Activated CD4-positive, alpha-beta memory T cell treated with anti-CD3 and anti-CD28 coated beads, Interleukin-2, amount 10 ng/mL, durations not matched to agents 7 days and 5 days (primary cell): ENCODE data around the gene ABHD17C. TPM values are rescaled to one million over a fixed set of nuclear protein-coding genes. Genes with fewer than 3 reads are reported as not detected.

Experiments used
- CTCF ChIA-PET: fragments of 350-600 bp; sonication (Branson Sonifier 250); formaldehyde crosslinking; loops from one replicate; lab custom pipeline; 2021; ENCODE audit warnings: antibody characterized with exemption, inconsistent platforms; lab: Charles Lee
- POLR2A ChIA-PET: fragments of 350-600 bp; sonication (Branson Sonifier 250); formaldehyde crosslinking; loops from one replicate; lab custom pipeline; 2021; ENCODE audit warnings: antibody characterized with exemption; lab: Charles Lee
- DNase-seq: peaks from one replicate; pipeline ENCODE4 v3.0.0-alpha.2; 2020
- H3K27ac Mint-ChIP-seq: one replicate; pipeline ENCODE4 v1.8.0; 2021; ENCODE audit warnings: mild to moderate bottlenecking, mixed read lengths
- H3K27me3 Mint-ChIP-seq: one replicate; pipeline ENCODE4 v1.8.0; 2021; ENCODE audit warnings: mixed read lengths
- H3K36me3 Mint-ChIP-seq: one replicate; pipeline ENCODE4 v1.8.0; 2021; ENCODE audit warnings: low read depth, mixed read lengths
- H3K4me1 Mint-ChIP-seq: one replicate; pipeline ENCODE4 v1.8.0; 2021; ENCODE audit warnings: mixed read lengths
- H3K4me3 Mint-ChIP-seq: one replicate; pipeline ENCODE4 v1.8.0; 2021; ENCODE audit warnings: mild to moderate bottlenecking, mixed read lengths
- H3K9me3 Mint-ChIP-seq: one replicate; pipeline ENCODE4 v1.8.0; 2021; ENCODE audit warnings: mixed read lengths
- total RNA-seq, 2 experiments: library from RNA; stranded (reverse); gene quantifications; one replicate each; pipeline ENCODE4 v1.2.3, GENCODE V29; 2021

The ABHD17C gene
- total RNA-seq, 2 experiments from 2014 or later = 3.8 to 4.0 TPM

GRCh38 chr15:80777137-80777536 is 82.0 kb downstream of the ABHD17C start:
- H3K27ac Mint-ChIP-seq = no peak overlapping the region
- DNase-seq = no peak
- no peaks in the 10 kb centered on the region for H3K36me3 Mint-ChIP-seq
- ChIA-PET POLR2A (no interaction called here), CTCF (interaction anchor here (0.7 to 4.0 kb wide), 30 partner anchors 10 to 489 kb away, joined by 3 to 55 read pairs (median 5); partner anchors contain the start of gene ABHD17C)
- no peak overlapping the region for H3K4me3 Mint-ChIP-seq
- peaks cover 54% of the 10 kb centered on the region for H3K27me3 Mint-ChIP-seq
- peaks cover 13% of the 10 kb centered on the region for H3K4me1 Mint-ChIP-seq
- H3K9me3 Mint-ChIP-seq = no peaks in the 10 kb centered on the region

DNA sequence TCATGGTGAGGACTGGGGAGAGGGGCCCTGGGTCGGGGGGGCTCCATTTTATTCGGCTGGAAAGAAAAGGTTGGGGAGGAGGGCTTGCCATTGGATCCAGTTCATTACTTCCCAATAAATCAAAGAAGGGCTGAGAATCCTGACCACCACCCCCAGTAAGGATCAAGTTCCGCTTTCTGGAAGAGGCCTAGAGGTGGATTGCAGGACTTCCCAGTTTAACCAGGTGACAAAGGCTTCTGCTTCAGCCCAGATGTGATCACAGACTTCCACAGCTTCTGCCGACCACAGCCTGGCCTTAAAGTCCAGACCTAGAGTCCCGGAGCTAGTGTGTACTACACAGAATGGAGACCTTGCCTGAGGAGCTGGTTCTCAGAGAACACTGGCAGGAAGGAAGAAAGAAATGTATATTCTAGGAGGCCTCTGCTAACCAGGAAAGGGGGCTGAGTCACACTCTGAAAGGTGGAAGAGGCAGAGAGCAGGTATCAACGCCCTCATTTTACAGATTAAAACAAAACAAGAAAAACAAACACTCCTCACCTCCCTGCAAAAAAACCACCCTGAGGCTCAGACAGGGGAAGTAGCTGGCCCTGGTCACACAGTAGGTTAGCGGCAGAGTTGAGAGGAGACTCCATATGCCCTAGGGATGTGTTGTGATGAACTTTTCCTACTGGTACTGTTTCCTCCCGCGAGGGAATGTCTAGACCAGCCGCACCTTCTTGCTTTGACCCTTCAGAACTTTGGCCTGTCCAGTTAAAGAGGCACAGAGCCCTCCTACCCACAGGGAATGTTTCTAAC is 82.9 kb downstream of the ABHD17C start:
- Mint-ChIP-seq H3K36me3 (no peaks in the 10 kb centered on the region), H3K4me3 (no peak overlapping the region), H3K9me3 (no peaks in the 10 kb centered on the region), H3K27me3 (peaks cover 59% of the 10 kb centered on the region), H3K27ac (no peak overlapping the region), H3K4me1 (peaks cover 13% of the 10 kb centered on the region)
- no peak for DNase-seq
- ChIA-PET POLR2A (no interaction called here), CTCF (interaction anchor here (0.7 to 4.0 kb wide), 8 partner anchors 9 to 488 kb away, joined by 3 to 55 read pairs (median 15); no protein-coding TSS in a partner anchor)

DNA sequence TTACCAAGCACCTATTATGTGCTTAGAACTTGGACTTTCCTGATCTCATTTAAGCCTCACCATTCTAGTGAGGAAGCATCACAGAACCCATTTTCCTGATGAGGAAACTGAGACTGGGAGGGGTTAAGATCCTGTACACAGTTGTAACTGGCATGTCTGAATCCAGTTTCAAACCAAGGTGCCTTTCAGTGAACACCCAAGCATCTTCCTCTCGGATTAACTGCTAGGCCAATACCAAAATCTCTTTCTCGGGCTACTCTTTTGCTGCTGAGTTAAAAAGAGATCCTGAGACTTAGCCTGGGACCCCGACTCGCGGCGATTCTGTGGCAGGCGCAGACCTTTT is 83.5 kb downstream of the ABHD17C start:
- CTCF ChIA-PET = interaction anchor here (2.3 to 4.0 kb wide), 3 partner anchors 8 to 323 kb away, joined by 13 to 55 read pairs (median 31); no protein-coding TSS in a partner anchor
- peaks cover 17% of the 10 kb centered on the region for H3K4me1 Mint-ChIP-seq
- no peak overlapping the region for H3K4me3 Mint-ChIP-seq
- POLR2A ChIA-PET = no interaction called here
- no peak for DNase-seq
- no peaks in the 10 kb centered on the region for H3K9me3 Mint-ChIP-seq
- no peaks in the 10 kb centered on the region for H3K36me3 Mint-ChIP-seq
- no peak overlapping the region for H3K27ac Mint-ChIP-seq
- peaks cover 63% of the 10 kb centered on the region for H3K27me3 Mint-ChIP-seq

- DNase-seq = peak; percentile 60
- peaks cover 61% of the 10 kb centered on the region for H3K27me3 Mint-ChIP-seq
- ChIA-PET POLR2A (no interaction called here), CTCF (interaction anchor here (0.6 to 2.3 kb wide), 12 partner anchors 13 to 487 kb away, joined by 3 to 13 read pairs (median 4); no protein-coding TSS in a partner anchor)
- H3K4me1 Mint-ChIP-seq = peaks cover 20% of the 10 kb centered on the region
- H3K4me3 Mint-ChIP-seq = peak within 1 kb of the TSS; percentile 56
- no peaks in the 10 kb centered on the region for H3K36me3 Mint-ChIP-seq
- H3K27ac Mint-ChIP-seq = no peak within 1 kb of the TSS
- H3K9me3 Mint-ChIP-seq = no peaks in the 10 kb centered on the region
These were observed 84.0 kb downstream of the ABHD17C start, which contains the start of gene CEMIP for GRCh38 chr15:80778964-80779657. TSS of gene CEMIP (plus strand) at chr15:80779370. CDS start at chr15:80873880, 94,510 bp downstream.

DNA sequence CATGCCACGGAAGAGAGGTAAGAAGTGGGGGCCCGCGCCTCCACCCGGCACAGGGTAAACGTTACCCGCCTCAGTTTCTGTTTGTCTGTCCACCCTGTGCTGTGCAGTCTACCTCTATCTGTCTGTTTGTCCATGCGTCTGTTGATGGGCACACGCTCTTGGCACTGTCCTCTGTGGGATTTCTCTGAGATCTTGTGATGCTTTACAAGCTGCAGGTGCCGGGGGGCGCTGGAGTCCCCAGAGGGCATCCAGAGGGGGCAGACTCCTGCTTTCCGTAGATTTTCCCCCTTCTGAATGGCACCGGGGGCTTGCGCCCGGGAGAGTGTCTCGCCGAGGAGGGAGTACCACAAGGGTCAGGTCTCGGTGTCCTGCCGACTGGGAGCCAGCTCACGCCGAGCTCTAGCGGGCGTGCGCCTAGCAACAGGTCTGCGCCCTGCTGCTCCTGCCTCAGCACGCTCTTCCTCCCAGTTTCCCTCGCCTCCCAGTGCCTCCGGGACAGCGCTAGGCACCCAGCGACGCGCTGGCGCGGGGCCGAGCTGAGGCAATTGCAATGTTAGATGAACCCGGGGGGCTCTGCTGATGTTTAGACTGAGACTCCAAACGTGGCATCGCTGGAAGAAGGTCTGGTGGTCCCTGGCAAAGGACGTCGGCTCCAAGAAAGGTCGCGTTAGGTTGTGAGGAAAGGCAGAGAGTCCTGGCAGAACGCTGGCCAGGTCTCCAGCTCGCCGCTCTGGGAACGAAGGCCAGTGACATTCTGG is 84.7 kb downstream of the ABHD17C start:
- ChIA-PET POLR2A (no interaction called here), CTCF (interaction anchor here (0.6 to 2.3 kb wide), 13 partner anchors 12 to 486 kb away, joined by 3 to 13 read pairs (median 4); no protein-coding TSS in a partner anchor)
- Mint-ChIP-seq H3K27ac (no peak overlapping the region), H3K9me3 (no peaks in the 10 kb centered on the region), H3K4me1 (peaks cover 20% of the 10 kb centered on the region), H3K36me3 (no peaks in the 10 kb centered on the region), H3K4me3 (peak overlapping the region; percentile 56), H3K27me3 (peaks cover 59% of the 10 kb centered on the region)
- no peak for DNase-seq

- peak; percentile 29 for DNase-seq
- H3K27ac Mint-ChIP-seq = no peak overlapping the region
- H3K9me3 Mint-ChIP-seq = no peaks in the 10 kb centered on the region
- ChIA-PET POLR2A (no interaction called here), CTCF (interaction anchor here (1.2 to 2.3 kb wide), 5 partner anchors 23 to 486 kb away, joined by 3 to 13 read pairs (median 9); no protein-coding TSS in a partner anchor)
- H3K4me1 Mint-ChIP-seq = peaks cover 24% of the 10 kb centered on the region
- no peaks in the 10 kb centered on the region for H3K36me3 Mint-ChIP-seq
- peaks cover 59% of the 10 kb centered on the region for H3K27me3 Mint-ChIP-seq
- no peak overlapping the region for H3K4me3 Mint-ChIP-seq
These were observed 85.5 kb downstream of the ABHD17C start for GRCh38 chr15:80780416-80781221.

DNA sequence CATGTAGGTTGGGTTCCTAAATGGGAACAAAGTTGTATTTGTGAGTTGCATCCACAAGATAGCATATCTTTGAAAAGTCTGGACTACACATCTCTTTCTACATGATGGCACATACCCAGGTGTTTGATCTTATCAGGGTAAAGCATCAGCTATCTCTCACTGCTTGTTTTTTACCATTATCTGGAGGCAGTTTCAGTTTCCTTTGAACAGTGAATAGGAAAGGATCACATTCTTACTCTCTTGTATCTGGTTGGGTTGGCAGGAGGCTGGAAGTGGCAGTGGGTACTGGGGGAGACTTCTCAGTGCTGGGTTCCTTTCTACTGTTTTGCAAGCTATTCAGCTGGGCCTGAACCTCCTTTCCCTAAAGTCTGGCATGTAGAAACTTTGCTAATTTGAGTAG is 88.2 kb downstream of the ABHD17C start:
- no peaks in the 10 kb centered on the region for H3K9me3 Mint-ChIP-seq
- DNase-seq = no peak
- POLR2A ChIA-PET = no interaction called here

GRCh38 chr15:80785335-80785734 is 90.2 kb downstream of the ABHD17C start:
- ChIA-PET CTCF (interaction anchor here (1.1 to 3.8 kb wide), 4 partner anchors 9 to 481 kb away, joined by 3 to 31 read pairs (median 4); no protein-coding TSS in a partner anchor), POLR2A (interaction anchor here (1.6 kb wide), 1 partner anchor 19 kb away, joined by 6 read pairs; no protein-coding TSS in a partner anchor)
- no peaks in the 10 kb centered on the region for H3K36me3 Mint-ChIP-seq
- H3K9me3 Mint-ChIP-seq = no peaks in the 10 kb centered on the region
- peak overlapping the region; percentile 59 for H3K27ac Mint-ChIP-seq
- peaks cover 33% of the 10 kb centered on the region for H3K27me3 Mint-ChIP-seq
- no peak for DNase-seq
- peaks cover 17% of the 10 kb centered on the region for H3K4me1 Mint-ChIP-seq
- no peak overlapping the region for H3K4me3 Mint-ChIP-seq

More for the DNA sequence above, 88.2 kb downstream of the ABHD17C start:
- H3K36me3 Mint-ChIP-seq = no peaks in the 10 kb centered on the region
- CTCF ChIA-PET = no interaction called here
- no peak overlapping the region for H3K27ac Mint-ChIP-seq
- H3K4me1 Mint-ChIP-seq = peaks cover 22% of the 10 kb centered on the region
- H3K27me3 Mint-ChIP-seq = peaks cover 44% of the 10 kb centered on the region
- H3K4me3 Mint-ChIP-seq = no peak overlapping the region

DNA sequence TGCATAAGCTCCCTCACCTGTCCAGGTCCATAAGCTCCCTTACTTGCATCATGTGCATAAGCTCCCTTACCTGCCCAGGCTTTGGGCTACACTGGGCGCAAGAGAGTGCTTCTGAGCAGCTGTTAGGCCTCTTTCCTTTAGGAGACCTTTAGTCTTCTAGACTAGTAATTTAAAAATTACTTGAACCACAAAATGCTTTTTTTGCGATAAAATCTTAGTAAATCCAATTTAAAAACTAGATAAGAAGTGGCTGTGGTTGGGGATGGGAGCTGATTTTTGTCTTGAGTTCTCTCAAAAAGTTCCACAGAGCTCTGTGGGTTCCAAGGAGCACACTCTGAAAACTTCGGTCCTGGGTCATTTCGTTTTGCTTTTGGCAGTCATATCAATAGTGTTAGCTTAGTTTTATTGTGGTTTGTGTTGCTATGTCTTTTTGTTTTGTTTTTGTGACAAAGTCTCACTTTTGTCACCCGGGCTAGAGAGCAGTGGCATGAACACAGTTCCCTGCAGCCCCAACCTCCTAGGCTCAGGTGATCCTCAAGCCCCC is 90.8 kb downstream of the ABHD17C start:
- Mint-ChIP-seq H3K4me3 (no peak overlapping the region), H3K9me3 (no peaks in the 10 kb centered on the region), H3K27me3 (peaks cover 32% of the 10 kb centered on the region), H3K36me3 (no peaks in the 10 kb centered on the region), H3K4me1 (peaks cover 15% of the 10 kb centered on the region), H3K27ac (no peak overlapping the region)
- DNase-seq = no peak
- ChIA-PET CTCF (interaction anchor here (1.1 to 3.8 kb wide), 4 partner anchors 9 to 480 kb away, joined by 3 to 31 read pairs (median 4); no protein-coding TSS in a partner anchor), POLR2A (interaction anchor here (1.6 kb wide), 1 partner anchor 19 kb away, joined by 6 read pairs; no protein-coding TSS in a partner anchor)

DNA sequence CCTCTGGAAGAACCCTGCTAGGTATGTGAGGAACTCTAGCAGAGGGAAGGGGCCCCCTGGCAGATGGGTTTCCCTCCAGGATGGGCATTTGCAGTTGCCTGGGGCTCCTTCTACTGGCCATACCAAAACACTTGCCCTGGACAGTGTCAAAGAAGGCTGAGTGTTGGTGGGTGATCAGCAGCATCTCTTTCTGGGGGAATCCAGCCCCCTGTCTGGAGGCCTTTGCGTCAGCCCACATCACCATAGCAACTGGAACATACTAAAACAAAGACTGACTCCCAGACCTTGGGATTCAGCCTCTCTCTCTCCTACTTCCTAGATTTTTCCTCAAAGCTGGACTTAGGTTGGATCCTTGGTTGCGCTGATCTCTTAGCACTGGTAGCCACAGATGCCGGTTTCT is 92.2 kb downstream of the ABHD17C start:
- Mint-ChIP-seq H3K4me3 (no peak overlapping the region), H3K4me1 (peaks cover 15% of the 10 kb centered on the region), H3K27me3 (peaks cover 24% of the 10 kb centered on the region), H3K9me3 (no peaks in the 10 kb centered on the region), H3K27ac (no peak overlapping the region), H3K36me3 (no peaks in the 10 kb centered on the region)
- DNase-seq = no peak
- ChIA-PET POLR2A (no interaction called here), CTCF (interaction anchor here (3.8 kb wide), 1 partner anchor 11 kb away, joined by 31 read pairs; no protein-coding TSS in a partner anchor)

- peaks cover 12% of the 10 kb centered on the region for H3K4me1 Mint-ChIP-seq
- peaks cover 20% of the 10 kb centered on the region for H3K27me3 Mint-ChIP-seq
- no peak overlapping the region for H3K4me3 Mint-ChIP-seq
- no peaks in the 10 kb centered on the region for H3K9me3 Mint-ChIP-seq
- no peak overlapping the region for H3K27ac Mint-ChIP-seq
- H3K36me3 Mint-ChIP-seq = no peaks in the 10 kb centered on the region
- POLR2A ChIA-PET = no interaction called here
- no peak for DNase-seq
- CTCF ChIA-PET = interaction anchor here (3.8 kb wide), 1 partner anchor 12 kb away, joined by 31 read pairs; no protein-coding TSS in a partner anchor
These were observed 93.4 kb downstream of the ABHD17C start for GRCh38 chr15:80788536-80788935.
